GM12872 (cell line): ENCODE data around the gene PXDN.

ENCODE experiments used
- CTCF ChIP-seq: IDR thresholded peaks from 3 replicates; pipeline ENCODE4 v1.5.1; 2011; ENCODE audit warnings: low read depth, mild to moderate bottlenecking, low read length, moderate library complexity; ENCODE audit not compliant: insufficient read depth

The PXDN gene

GRCh38 chr2:1627628-1628381 lies 116.5 kb downstream of the PXDN start:
- no peak for TF ChIP-seq CTCF

- TF ChIP-seq CTCF: no peak
Observed at GRCh38 chr2:1626271-1626681, 118.0 kb downstream of the PXDN start.

- no peak for TF ChIP-seq CTCF
Observed at GRCh38 chr2:1625281-1626001, 118.9 kb downstream of the PXDN start.

GRCh38 chr2:1623906-1624445 lies 120.3 kb downstream of the PXDN start:
- no peak for TF ChIP-seq CTCF

GRCh38 chr2:1622521-1623200 lies 121.7 kb downstream of the PXDN start:
- no peak for TF ChIP-seq CTCF

GRCh38 chr2:1621501-1621900 lies 122.8 kb downstream of the PXDN start:
- TF ChIP-seq CTCF: no peak

GRCh38 chr2:1621041-1621440 lies 123.3 kb downstream of the PXDN start:
- no peak for TF ChIP-seq CTCF
